ENCODE results near the gene RHBDF1. TPM values are rescaled to one million over a fixed set of nuclear protein-coding genes. Genes with fewer than 3 reads are reported as not detected.

RHBDF1 gene
- total and polyA plus RNA-seq, 2 experiments from 2014 or later = 22.6 to 24.5 TPM

DNA sequence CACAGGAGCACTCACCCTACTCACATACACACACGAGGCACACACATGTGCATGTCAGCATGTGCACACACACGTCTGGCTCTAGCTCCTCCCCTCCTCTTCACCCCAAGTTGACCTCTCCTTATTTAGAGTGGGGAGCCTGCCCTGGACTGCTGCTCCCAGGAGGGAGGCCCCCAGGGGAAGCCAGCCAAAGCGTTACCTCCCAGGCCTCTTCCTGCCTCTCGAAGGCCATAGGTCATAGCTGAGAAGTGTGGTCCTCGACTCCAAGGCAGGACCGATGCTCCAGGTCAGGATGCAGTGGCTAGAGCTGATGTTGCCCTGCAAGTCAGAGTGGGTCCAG, 37.8 kb downstream of the RHBDF1 start:
- H3K4me3 ChIP-seq = no peak overlapping the region
- H3K79me2 ChIP-seq (replicated peaks; ENCODE audit: insufficient read depth) = no peaks in the 10 kb centered on the region
- no peaks in the 10 kb centered on the region for H3K27me3 ChIP-seq (ENCODE audit: insufficient read depth)
- H3K4me1 ChIP-seq (ENCODE audit: insufficient read depth) = no peaks in the 10 kb centered on the region
- peaks cover 2% of the 10 kb centered on the region; the same call in 1 of the 3 replicates for H3K4me1 Mint-ChIP-seq
- no peaks in the 10 kb centered on the region for H3K9me2 ChIP-seq (ENCODE audit: insufficient read depth)
- no peak overlapping the region for H3K27ac ChIP-seq (ENCODE audit: low read depth)
- H2AFZ ChIP-seq = no peak overlapping the region
- H3K27ac Mint-ChIP-seq = no peak overlapping the region
- TF ChIP-seq POLR2AphosphoS5 (IDR thresholded peaks at IDR 0.05; ENCODE audit: low read depth) (no peak), EZH2phosphoT487 (IDR thresholded peaks at IDR 0.05; ENCODE audit: unreplicated experiment) (no peak), ZNF331 (CRISPR knock-in tag; IDR thresholded peaks at IDR 0.05; ENCODE audit: low read depth) (no peak), ZNF114 (CRISPR knock-in tag; IDR thresholded peaks at IDR 0.05) (no peak)
- TF ChIP-seq, protein P1, sequence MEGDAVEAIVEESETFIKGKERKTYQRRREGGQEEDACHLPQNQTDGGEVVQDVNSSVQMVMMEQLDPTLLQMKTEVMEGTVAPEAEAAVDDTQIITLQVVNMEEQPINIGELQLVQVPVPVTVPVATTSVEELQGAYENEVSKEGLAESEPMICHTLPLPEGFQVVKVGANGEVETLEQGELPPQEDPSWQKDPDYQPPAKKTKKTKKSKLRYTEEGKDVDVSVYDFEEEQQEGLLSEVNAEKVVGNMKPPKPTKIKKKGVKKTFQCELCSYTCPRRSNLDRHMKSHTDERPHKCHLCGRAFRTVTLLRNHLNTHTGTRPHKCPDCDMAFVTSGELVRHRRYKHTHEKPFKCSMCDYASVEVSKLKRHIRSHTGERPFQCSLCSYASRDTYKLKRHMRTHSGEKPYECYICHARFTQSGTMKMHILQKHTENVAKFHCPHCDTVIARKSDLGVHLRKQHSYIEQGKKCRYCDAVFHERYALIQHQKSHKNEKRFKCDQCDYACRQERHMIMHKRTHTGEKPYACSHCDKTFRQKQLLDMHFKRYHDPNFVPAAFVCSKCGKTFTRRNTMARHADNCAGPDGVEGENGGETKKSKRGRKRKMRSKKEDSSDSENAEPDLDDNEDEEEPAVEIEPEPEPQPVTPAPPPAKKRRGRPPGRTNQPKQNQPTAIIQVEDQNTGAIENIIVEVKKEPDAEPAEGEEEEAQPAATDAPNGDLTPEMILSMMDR (conservative IDR thresholded peaks at IDR 0.05; ENCODE audit: low read depth in 2 of 2) = no peak
- TF ChIP-seq, protein P2, sequence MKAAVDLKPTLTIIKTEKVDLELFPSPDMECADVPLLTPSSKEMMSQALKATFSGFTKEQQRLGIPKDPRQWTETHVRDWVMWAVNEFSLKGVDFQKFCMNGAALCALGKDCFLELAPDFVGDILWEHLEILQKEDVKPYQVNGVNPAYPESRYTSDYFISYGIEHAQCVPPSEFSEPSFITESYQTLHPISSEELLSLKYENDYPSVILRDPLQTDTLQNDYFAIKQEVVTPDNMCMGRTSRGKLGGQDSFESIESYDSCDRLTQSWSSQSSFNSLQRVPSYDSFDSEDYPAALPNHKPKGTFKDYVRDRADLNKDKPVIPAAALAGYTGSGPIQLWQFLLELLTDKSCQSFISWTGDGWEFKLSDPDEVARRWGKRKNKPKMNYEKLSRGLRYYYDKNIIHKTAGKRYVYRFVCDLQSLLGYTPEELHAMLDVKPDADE (IDR thresholded peaks at IDR 0.05) = no peak
- TF ChIP-seq, protein P3, sequence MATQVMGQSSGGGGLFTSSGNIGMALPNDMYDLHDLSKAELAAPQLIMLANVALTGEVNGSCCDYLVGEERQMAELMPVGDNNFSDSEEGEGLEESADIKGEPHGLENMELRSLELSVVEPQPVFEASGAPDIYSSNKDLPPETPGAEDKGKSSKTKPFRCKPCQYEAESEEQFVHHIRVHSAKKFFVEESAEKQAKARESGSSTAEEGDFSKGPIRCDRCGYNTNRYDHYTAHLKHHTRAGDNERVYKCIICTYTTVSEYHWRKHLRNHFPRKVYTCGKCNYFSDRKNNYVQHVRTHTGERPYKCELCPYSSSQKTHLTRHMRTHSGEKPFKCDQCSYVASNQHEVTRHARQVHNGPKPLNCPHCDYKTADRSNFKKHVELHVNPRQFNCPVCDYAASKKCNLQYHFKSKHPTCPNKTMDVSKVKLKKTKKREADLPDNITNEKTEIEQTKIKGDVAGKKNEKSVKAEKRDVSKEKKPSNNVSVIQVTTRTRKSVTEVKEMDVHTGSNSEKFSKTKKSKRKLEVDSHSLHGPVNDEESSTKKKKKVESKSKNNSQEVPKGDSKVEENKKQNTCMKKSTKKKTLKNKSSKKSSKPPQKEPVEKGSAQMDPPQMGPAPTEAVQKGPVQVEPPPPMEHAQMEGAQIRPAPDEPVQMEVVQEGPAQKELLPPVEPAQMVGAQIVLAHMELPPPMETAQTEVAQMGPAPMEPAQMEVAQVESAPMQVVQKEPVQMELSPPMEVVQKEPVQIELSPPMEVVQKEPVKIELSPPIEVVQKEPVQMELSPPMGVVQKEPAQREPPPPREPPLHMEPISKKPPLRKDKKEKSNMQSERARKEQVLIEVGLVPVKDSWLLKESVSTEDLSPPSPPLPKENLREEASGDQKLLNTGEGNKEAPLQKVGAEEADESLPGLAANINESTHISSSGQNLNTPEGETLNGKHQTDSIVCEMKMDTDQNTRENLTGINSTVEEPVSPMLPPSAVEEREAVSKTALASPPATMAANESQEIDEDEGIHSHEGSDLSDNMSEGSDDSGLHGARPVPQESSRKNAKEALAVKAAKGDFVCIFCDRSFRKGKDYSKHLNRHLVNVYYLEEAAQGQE (IDR thresholded peaks at IDR 0.05; ENCODE audit: unreplicated experiment) = no peak
- H3K36me3 ChIP-seq (ENCODE audit: insufficient read depth) = no peaks in the 10 kb centered on the region
- no peaks in the 10 kb centered on the region for H3F3A ChIP-seq (replicated peaks; ENCODE audit: low read depth)
- H3K36me3 Mint-ChIP-seq (ENCODE audit: low read depth) = peaks cover 10% of the 10 kb centered on the region; the same call in 2 of the 3 replicates
- H3K4me3 Mint-ChIP-seq = no peak overlapping the region
- H4K20me1 ChIP-seq (replicated peaks; ENCODE audit: insufficient read depth) = 0 out of 2 replicates have a peak, but pooled peaks cover 5% of the 10 kb centered on the region
- ATAC-seq (no peak), DNase-seq (ENCODE audit: low spot score) (peak; percentile 0)
- peaks cover 3% of the 10 kb centered on the region for H3K27me3 Mint-ChIP-seq (ENCODE audit: insufficient read depth, low read depth, poor library complexity)
- H3K4me2 ChIP-seq = no peak overlapping the region
- no peaks in the 10 kb centered on the region; the same call in 2 of the 3 replicates for H3K9me3 Mint-ChIP-seq

DNA sequence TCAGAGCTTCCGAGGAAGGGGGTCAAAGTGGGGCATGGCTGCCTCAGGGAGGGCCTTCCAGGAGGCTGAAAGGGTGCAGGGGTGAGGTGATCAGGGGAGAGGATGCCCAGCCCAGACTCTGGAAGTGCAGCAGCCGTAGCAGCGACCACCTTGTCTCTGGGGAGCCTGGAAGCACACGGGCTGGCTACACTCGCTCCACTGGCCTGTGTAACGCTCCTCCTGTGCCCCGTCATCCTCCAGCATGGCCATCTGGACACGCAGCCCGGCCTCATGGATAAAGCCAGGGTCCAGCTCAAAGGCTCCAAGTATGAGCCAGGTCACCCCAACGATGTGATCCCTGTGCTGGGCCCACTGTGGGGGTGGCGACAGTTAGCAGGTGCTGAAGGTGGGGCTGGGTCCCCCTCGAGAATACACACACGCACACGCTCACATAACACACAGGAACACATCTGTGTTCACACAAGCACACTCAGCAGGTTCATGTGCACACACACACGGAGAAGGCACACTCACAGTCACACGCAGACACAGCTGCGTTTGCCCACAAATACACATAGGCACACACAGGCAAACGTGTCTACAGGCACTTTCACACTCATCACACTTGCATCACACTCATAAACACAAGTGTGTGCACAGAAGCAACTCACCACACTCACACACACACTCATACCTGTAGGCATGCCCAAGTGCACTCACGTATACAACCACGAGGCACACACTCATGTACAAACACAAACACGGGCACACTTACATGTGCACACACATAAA, 38.4 kb downstream of the RHBDF1 start:
- Histone ChIP-seq H3F3A (replicated peaks; ENCODE audit: low read depth) (no peaks in the 10 kb centered on the region), H3K27ac (ENCODE audit: low read depth) (no peak overlapping the region), H3K4me2 (no peak overlapping the region), H2AFZ (no peak overlapping the region), H3K27me3 (ENCODE audit: insufficient read depth) (no peaks in the 10 kb centered on the region), H3K79me2 (replicated peaks; ENCODE audit: insufficient read depth) (no peaks in the 10 kb centered on the region), H3K9me2 (ENCODE audit: insufficient read depth) (no peaks in the 10 kb centered on the region), H3K4me1 (ENCODE audit: insufficient read depth) (no peaks in the 10 kb centered on the region), H3K4me3 (no peak overlapping the region), H3K36me3 (ENCODE audit: insufficient read depth) (no peaks in the 10 kb centered on the region), H4K20me1 (replicated peaks; ENCODE audit: insufficient read depth) (0 out of 2 replicates have a peak, but pooled peaks cover 5% of the 10 kb centered on the region)
- Mint-ChIP-seq H3K4me3 (no peak overlapping the region), H3K36me3 (ENCODE audit: low read depth) (peaks cover 10% of the 10 kb centered on the region; the same call in 2 of the 3 replicates), H3K4me1 (no peaks in the 10 kb centered on the region; the same call in 2 of the 3 replicates), H3K27ac (no peak overlapping the region), H3K9me3 (no peaks in the 10 kb centered on the region; the same call in 2 of the 3 replicates), H3K27me3 (ENCODE audit: insufficient read depth, low read depth, poor library complexity) (peaks cover 3% of the 10 kb centered on the region)
- DNase-seq (ENCODE audit: low spot score) = no peak
- ATAC-seq = no peak
- TF ChIP-seq POLR2AphosphoS5 (IDR thresholded peaks at IDR 0.05; ENCODE audit: low read depth) (no peak), CREB1 (CRISPR knock-in tag; IDR thresholded peaks at IDR 0.05; ENCODE audit: low read depth) (no peak), ZNF114 (CRISPR knock-in tag; IDR thresholded peaks at IDR 0.05) (no peak)

All from GM23338 (cell line).